Measurements from ENCODE around the gene CPED1. TPM values are rescaled to one million over a fixed set of nuclear protein-coding genes. Genes with fewer than 3 reads are reported as not detected.

CPED1 gene
- total RNA-seq, 1 donor from 2014 or later, result 38.6 TPM

- intact Hi-C loops (cut with DNase I), result no loop called here
- Histone ChIP-seq H3K4me1 (no peaks in the 10 kb centered on the region), H3K36me3 (no peaks in the 10 kb centered on the region), H3K9me3 (no peaks in the 10 kb centered on the region), H3K27me3 (ENCODE audit: low read depth) (no peaks in the 10 kb centered on the region), H3K4me3 (no peak overlapping the region), H3K27ac (no peak overlapping the region)
- TF ChIP-seq CTCF (IDR thresholded peaks at IDR 0.05), result no peak
- ATAC-seq, result no peak
- no peak for DNase-seq
Measured at GRCh38 chr7:121164247-121164646, 175.7 kb downstream of the CPED1 start.

GRCh38 chr7:121166916-121167315, 178.4 kb downstream of the CPED1 start:
- H3K4me3 ChIP-seq, result no peak overlapping the region
- no peaks in the 10 kb centered on the region for H3K36me3 ChIP-seq
- TF ChIP-seq CTCF (IDR thresholded peaks at IDR 0.05), result no peak
- no peak overlapping the region for H3K27ac ChIP-seq
- H3K4me1 ChIP-seq, result no peaks in the 10 kb centered on the region
- intact Hi-C loops (cut with DNase I), result no loop called here
- H3K9me3 ChIP-seq, result no peaks in the 10 kb centered on the region
- H3K27me3 ChIP-seq (ENCODE audit: low read depth), result no peaks in the 10 kb centered on the region
- ATAC-seq (no peak), DNase-seq (no peak)

GRCh38 chr7:121167971-121168370, 179.5 kb downstream of the CPED1 start:
- no peak for DNase-seq
- Histone ChIP-seq H3K36me3 (no peaks in the 10 kb centered on the region), H3K4me1 (no peaks in the 10 kb centered on the region), H3K27ac (no peak overlapping the region), H3K27me3 (ENCODE audit: low read depth) (no peaks in the 10 kb centered on the region), H3K9me3 (no peaks in the 10 kb centered on the region), H3K4me3 (no peak overlapping the region)
- TF ChIP-seq CTCF (IDR thresholded peaks at IDR 0.05), result no peak
- intact Hi-C loops (cut with DNase I), result no loop called here
- ATAC-seq, result no peak

- no peaks in the 10 kb centered on the region for H3K4me1 ChIP-seq
Measured at GRCh38 chr7:121169469-121169868, 181.0 kb downstream of the CPED1 start.

GRCh38 chr7:121172484-121172883, 184.0 kb downstream of the CPED1 start:
- no peak overlapping the region for H3K27ac ChIP-seq
- H3K4me3 ChIP-seq, result no peak overlapping the region
- DNase-seq (no peak), ATAC-seq (no peak)
- H3K36me3 ChIP-seq, result no peaks in the 10 kb centered on the region
- TF ChIP-seq CTCF (IDR thresholded peaks at IDR 0.05), result no peak
- no peaks in the 10 kb centered on the region for H3K27me3 ChIP-seq (ENCODE audit: low read depth)
- intact Hi-C loops (cut with DNase I), result no loop called here
- no peaks in the 10 kb centered on the region for H3K9me3 ChIP-seq
- H3K4me1 ChIP-seq, result no peaks in the 10 kb centered on the region

More at GRCh38 chr7:121169469-121169868, 181.0 kb downstream of the CPED1 start:
- intact Hi-C loops (cut with DNase I), result no loop called here
- no peak for DNase-seq
- no peaks in the 10 kb centered on the region for H3K27me3 ChIP-seq (ENCODE audit: low read depth)
- H3K36me3 ChIP-seq, result no peaks in the 10 kb centered on the region
- H3K27ac ChIP-seq, result no peak overlapping the region
- TF ChIP-seq CTCF (IDR thresholded peaks at IDR 0.05), result no peak
- no peaks in the 10 kb centered on the region for H3K9me3 ChIP-seq
- ATAC-seq, result no peak
- no peak overlapping the region for H3K4me3 ChIP-seq

GRCh38 chr7:121175826-121176225, 187.3 kb downstream of the CPED1 start:
- Histone ChIP-seq H3K4me1 (no peaks in the 10 kb centered on the region), H3K4me3 (no peak overlapping the region), H3K9me3 (no peaks in the 10 kb centered on the region), H3K27me3 (ENCODE audit: low read depth) (no peaks in the 10 kb centered on the region), H3K27ac (no peak overlapping the region), H3K36me3 (no peaks in the 10 kb centered on the region)
- intact Hi-C loops (cut with DNase I), result no loop called here
- no peak for TF ChIP-seq CTCF (IDR thresholded peaks at IDR 0.05)
- no peak for DNase-seq
- ATAC-seq, result no peak
